Esophagus muscularis mucosa (tissue), 4 donors: ENCODE results near the gene IL5RA. TPM values are rescaled to one million over a fixed set of nuclear protein-coding genes. Genes with fewer than 3 reads are reported as not detected.

Experiments used
- DNase-seq: peaks from one replicate; pipeline ENCODE4 v3.0.0-alpha.2; 2017; ENCODE audit errors: extremely low spot score
- H3K27ac ChIP-seq, 4 donors: fragments of 200-600 bp; sonication (generic); replicated peaks in 1 of 4; 1 replicate in 3 of 4; 2 replicates in 1 of 4; pipeline ENCODE4 v1.5.1; 2016 to 2019; ENCODE audit warnings: mild to moderate bottlenecking in 1 of 4
- H3K27me3 ChIP-seq, 4 donors: fragments of 200-600 bp; sonication (generic); one replicate each; pipeline versions ENCODE4 v1.5.1 to v1.6.0; 2016 to 2019
- H3K36me3 ChIP-seq, 4 donors: fragments of 200-600 bp; sonication (generic); one replicate each; pipeline ENCODE4 v1.5.1; 2016 to 2019
- H3K4me1 ChIP-seq, 4 donors: fragments of 200-600 bp; sonication (generic); one replicate each; pipeline ENCODE4 v1.5.1; 2016 to 2019
- H3K4me3 ChIP-seq, 4 donors: fragments of 200-600 bp; sonication (generic); 1 replicate in 2 of 4; 2 replicates in 2 of 4; pipeline ENCODE4 v1.5.1; 2016 to 2019; ENCODE audit warnings: mild to moderate bottlenecking in 4 of 4, moderate library complexity in 1 of 4
- H3K9me3 ChIP-seq, 4 donors: fragments of 200-600 bp; sonication (generic); 1 replicate in 3 of 4; 2 replicates in 1 of 4; pipeline ENCODE4 v1.5.1; 2016 to 2019
- CTCF ChIP-seq, 3 experiments: fragments of 200-600 bp in 2 of 3; fragments of 450-650 bp in 1 of 3; sonication (generic) in 2 of 3; IDR thresholded peaks; one replicate each; pipeline ENCODE4 v1.5.1; 2017 to 2019; ENCODE audit warnings: antibody characterized with exemption in 3 of 3, mild to moderate bottlenecking in 2 of 3, moderate library complexity in 1 of 3
- EP300 ChIP-seq: sonication (generic); formaldehyde crosslinking; IDR thresholded peaks from one replicate; pipeline ENCODE4 v1.6.1; 2017; ENCODE audit warnings: antibody characterized with exemption
- POLR2A ChIP-seq: fragments of 450-650 bp; IDR thresholded peaks from one replicate; pipeline ENCODE4 v1.6.1; 2017; ENCODE audit warnings: antibody characterized with exemption, moderate library complexity, mild to moderate bottlenecking, low read depth
- POLR2AphosphoS5 ChIP-seq, 2 donors: sonication (generic); formaldehyde crosslinking; IDR thresholded peaks; one replicate each; pipeline ENCODE4 v1.6.1; 2017; ENCODE audit warnings: antibody characterized with exemption in 2 of 2
- WGBS: methylation state at CpG from one replicate; pipeline ENCODE4 v1.1.5; 2018; 5-methylcytosine and 5-hydroxymethylcytosine counted together
- intact Hi-C: fragments of 100-400 bp; cut with DNase I; formaldehyde crosslinking; loops from one replicate; pipeline ENCODE4 v1.15.1; 2023
- total RNA-seq, 4 donors: library from RNA; depleted of rRNA; stranded (reverse); fragments of >200 nt; gene quantifications; one replicate each; pipeline versions ENCODE4 v1.1.0 to v1.2.1, GENCODE V29; 2016

Gene IL5RA
- total RNA-seq, 4 donors from 2014 or later: 0.13 to 1.2 (median 0.38) TPM

GRCh38 chr3:3087716-3088465 is 22.3 kb downstream of the IL5RA start:
- DNase-seq: no peak
- Histone ChIP-seq H3K4me3 (no peak overlapping the region), H3K9me3 (no peaks in the 10 kb centered on the region), H3K27ac (no peak overlapping the region), H3K4me1 (no peaks in the 10 kb centered on the region), H3K36me3 (no peaks in the 10 kb centered on the region), H3K27me3 (peaks cover 0 to 7% (median 0%) of the 10 kb centered on the region in 4 donors)
- intact Hi-C loops: no loop called here
- TF ChIP-seq CTCF (IDR thresholded peaks at IDR 0.05) (no peak), EP300 (no peak), POLR2AphosphoS5 (IDR thresholded peaks at IDR 0.05) (no peak), POLR2A (no peak)
- 68% methylated on average over 7 of the region's 7 CpGs for WGBS

DNA sequence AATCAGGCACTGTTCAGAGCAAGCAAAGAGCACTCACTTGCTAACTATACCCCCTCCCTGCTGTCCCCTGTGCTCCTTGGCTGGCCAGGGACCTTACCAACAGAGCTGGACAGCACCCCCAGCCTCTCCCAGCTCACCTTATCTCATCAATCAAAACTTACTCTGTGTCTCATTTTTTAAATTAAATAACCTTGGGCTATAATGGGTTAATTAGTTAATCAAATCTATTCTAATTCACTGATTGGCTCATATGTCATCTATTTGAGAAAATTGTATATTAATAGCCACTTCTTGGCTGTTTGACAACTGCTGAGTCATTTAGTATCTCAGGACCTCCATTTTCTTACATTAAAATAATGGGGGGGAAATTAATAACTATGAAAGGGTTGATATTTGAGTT is 22.9 kb downstream of the IL5RA start:
- DNase-seq: no peak
- TF ChIP-seq POLR2A (no peak), CTCF (IDR thresholded peaks at IDR 0.05) (no peak), POLR2AphosphoS5 (IDR thresholded peaks at IDR 0.05) (no peak), EP300 (no peak)
- H3K27me3 ChIP-seq: peaks cover 0 to 7% (median 0%) of the 10 kb centered on the region in 4 donors

GRCh38 chr3:3086239-3086638 is 23.9 kb downstream of the IL5RA start:
- H3K36me3 ChIP-seq: no peaks in the 10 kb centered on the region
- intact Hi-C loops: no loop called here
- no peak overlapping the region for H3K4me3 ChIP-seq
- no peaks in the 10 kb centered on the region for H3K4me1 ChIP-seq
- H3K27ac ChIP-seq: no peak overlapping the region
- 66% methylated on average over 6 of the region's 6 CpGs for WGBS
- DNase-seq: no peak
- no peak for TF ChIP-seq POLR2AphosphoS5 (IDR thresholded peaks at IDR 0.05)
- TF ChIP-seq CTCF (IDR thresholded peaks at IDR 0.05): no peak
- TF ChIP-seq EP300: no peak
- TF ChIP-seq POLR2A: no peak
- no peaks in the 10 kb centered on the region for H3K9me3 ChIP-seq
- H3K27me3 ChIP-seq: peaks cover 0 to 7% (median 0%) of the 10 kb centered on the region in 4 donors

More for the DNA sequence above, 22.9 kb downstream of the IL5RA start:
- intact Hi-C loops: no loop called here
- H3K27ac ChIP-seq: no peak overlapping the region
- no peak overlapping the region for H3K4me3 ChIP-seq
- no peaks in the 10 kb centered on the region for H3K9me3 ChIP-seq
- no peaks in the 10 kb centered on the region for H3K36me3 ChIP-seq
- no peaks in the 10 kb centered on the region for H3K4me1 ChIP-seq

DNA sequence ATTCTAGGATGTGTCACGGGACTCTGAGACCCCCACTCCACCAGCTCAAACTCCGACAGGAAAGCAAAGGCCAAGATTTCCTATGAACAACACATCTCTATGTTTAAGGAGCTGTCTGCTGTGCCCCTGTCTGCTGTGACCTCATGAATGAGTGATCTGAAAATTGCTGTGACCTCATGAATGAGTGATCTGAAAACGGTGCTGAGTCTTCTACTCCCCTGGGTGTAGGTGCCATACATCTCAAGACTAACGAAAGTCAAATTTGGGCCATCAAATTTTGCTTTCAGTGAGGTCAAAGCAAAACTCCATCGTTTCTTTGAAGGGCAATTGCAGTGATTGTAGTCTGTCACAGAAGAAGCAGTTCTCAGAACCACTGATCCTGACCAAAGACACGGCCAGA is 24.4 kb downstream of the IL5RA start:
- Histone ChIP-seq H3K4me3 (no peak overlapping the region), H3K27ac (no peak overlapping the region), H3K27me3 (peaks cover 0 to 7% (median 0%) of the 10 kb centered on the region in 4 donors), H3K4me1 (no peaks in the 10 kb centered on the region), H3K9me3 (no peaks in the 10 kb centered on the region), H3K36me3 (no peaks in the 10 kb centered on the region)
- intact Hi-C loops: no loop called here
- 67% methylated on average over 6 of the region's 6 CpGs for WGBS
- DNase-seq: no peak
- TF ChIP-seq POLR2AphosphoS5 (IDR thresholded peaks at IDR 0.05) (no peak), EP300 (no peak), CTCF (IDR thresholded peaks at IDR 0.05) (no peak), POLR2A (no peak)
